Brain microvascular endothelial cell (primary cell): ENCODE data around the gene CES1.
"Not testable (repeated sequence)": the region's sequence is repeated elsewhere in the genome, so short reads cannot be mapped to it uniquely, and the experiment has no call there.

ENCODE experiments used
- DNase-seq: peaks from one replicate; pipeline ENCODE4 v3.0.0-alpha.2; 2020
- H3K27ac ChIP-seq: fragments of 250-450 bp; sonication (Bioruptor Pico); 2 replicates; pipeline ENCODE4 v1.5.1; 2020; ENCODE audit warnings: mild to moderate bottlenecking, moderate library complexity
- H3K27me3 ChIP-seq: fragments of 250-450 bp; sonication (Bioruptor Pico); replicated peaks from 2 replicates; pipeline ENCODE4 v1.5.1; 2020; ENCODE audit warnings: mild to moderate bottlenecking
- H3K36me3 ChIP-seq: fragments of 250-450 bp; sonication (Bioruptor Pico); replicated peaks from 2 replicates; pipeline ENCODE4 v1.5.1; 2020; ENCODE audit warnings: mild to moderate bottlenecking
- H3K4me3 ChIP-seq: 2 replicates; pipeline ENCODE4 v1.5.1; 2011; ENCODE audit warnings: low read depth, mild to moderate bottlenecking, control low read depth, low read length, moderate library complexity
- in situ Hi-C: cut with HindIII; loops from 2 replicates; pipeline ENCODE4 v1.10.0; 2017; ENCODE audit warnings: low sequenced_read_pairs, low pct_ligation_motif_present
- TF ChIP-seq, protein P1 (sequence below): IDR thresholded peaks from 2 replicates; pipeline ENCODE4 v1.5.1; 2011; ENCODE audit warnings: low read depth, mild to moderate bottlenecking, moderate library complexity, low read length, control low read depth, inconsistent platforms; ENCODE audit errors: missing control alignments

Gene CES1

DNA sequence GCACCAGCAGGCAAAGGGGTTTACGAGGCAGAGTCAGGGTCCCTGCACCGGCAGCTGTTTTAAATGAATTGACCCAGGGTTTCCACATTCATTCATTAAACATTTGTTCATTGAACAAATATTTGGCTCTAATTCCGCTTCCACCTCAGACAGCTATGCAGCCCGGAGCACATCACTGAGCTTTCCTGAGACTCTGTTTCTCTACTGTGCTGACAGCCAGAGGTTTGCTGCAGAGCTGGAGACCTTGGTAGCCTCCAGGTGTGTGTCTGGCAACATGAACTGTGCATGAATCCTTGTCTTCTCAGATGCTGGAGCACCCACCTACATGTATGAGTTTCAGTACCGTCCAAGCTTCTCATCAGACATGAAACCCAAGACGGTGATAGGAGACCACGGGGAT lies 42.7 kb downstream of the CES1 start:
- H3K27ac ChIP-seq, in situ Hi-C loops, H3K27me3 ChIP-seq, H3K4me3 ChIP-seq, DNase-seq, H3K36me3 ChIP-seq: not testable (repeated sequence)

- H3K27me3 ChIP-seq, DNase-seq, in situ Hi-C loops, H3K36me3 ChIP-seq, H3K27ac ChIP-seq, H3K4me3 ChIP-seq: not testable (repeated sequence)
These were observed 50.2 kb downstream of the CES1 start for GRCh38 chr16:55782793-55783091.

DNA sequence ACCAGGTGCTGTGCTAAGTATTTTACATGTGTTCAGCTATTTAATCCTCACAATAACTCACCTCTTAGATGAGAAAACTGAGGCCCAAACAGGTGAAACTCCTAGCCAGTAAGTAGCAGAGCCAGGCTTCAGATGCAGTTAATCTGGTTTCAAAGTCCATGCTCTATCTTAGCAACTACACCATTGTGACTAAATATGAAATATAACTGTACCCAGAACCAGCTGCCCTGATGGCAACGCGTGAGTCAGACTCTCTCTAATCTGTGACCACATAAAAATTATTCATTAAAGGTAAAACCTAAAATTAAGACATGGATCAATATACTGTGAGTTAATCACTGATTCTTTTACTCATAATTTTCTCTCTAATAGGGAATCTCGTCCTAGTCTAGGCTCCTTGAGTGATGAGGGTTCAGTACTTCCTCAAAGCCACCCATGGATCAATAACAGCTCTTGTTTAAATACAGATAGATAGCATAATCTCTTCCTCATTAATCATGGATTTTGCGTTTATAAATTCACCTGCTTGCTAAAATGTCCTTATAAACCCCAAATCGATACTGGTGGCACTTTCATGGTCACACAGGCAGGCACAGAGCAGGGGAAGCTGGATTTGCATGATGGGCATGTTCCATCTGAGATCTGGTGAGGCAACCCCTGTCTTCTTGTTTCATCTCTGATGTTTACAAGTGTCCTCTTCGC lies 50.7 kb downstream of the CES1 start:
- H3K27ac ChIP-seq, H3K36me3 ChIP-seq, H3K4me3 ChIP-seq, in situ Hi-C loops, H3K27me3 ChIP-seq, DNase-seq: not testable (repeated sequence)

GRCh38 chr16:55781456-55781855 lies 51.4 kb downstream of the CES1 start:
- H3K4me3 ChIP-seq, H3K36me3 ChIP-seq, H3K27ac ChIP-seq, H3K27me3 ChIP-seq, DNase-seq, in situ Hi-C loops: not testable (repeated sequence)

GRCh38 chr16:55780095-55780407 lies 52.8 kb downstream of the CES1 start:
- in situ Hi-C loops, DNase-seq, H3K27me3 ChIP-seq: not testable (repeated sequence)

DNA sequence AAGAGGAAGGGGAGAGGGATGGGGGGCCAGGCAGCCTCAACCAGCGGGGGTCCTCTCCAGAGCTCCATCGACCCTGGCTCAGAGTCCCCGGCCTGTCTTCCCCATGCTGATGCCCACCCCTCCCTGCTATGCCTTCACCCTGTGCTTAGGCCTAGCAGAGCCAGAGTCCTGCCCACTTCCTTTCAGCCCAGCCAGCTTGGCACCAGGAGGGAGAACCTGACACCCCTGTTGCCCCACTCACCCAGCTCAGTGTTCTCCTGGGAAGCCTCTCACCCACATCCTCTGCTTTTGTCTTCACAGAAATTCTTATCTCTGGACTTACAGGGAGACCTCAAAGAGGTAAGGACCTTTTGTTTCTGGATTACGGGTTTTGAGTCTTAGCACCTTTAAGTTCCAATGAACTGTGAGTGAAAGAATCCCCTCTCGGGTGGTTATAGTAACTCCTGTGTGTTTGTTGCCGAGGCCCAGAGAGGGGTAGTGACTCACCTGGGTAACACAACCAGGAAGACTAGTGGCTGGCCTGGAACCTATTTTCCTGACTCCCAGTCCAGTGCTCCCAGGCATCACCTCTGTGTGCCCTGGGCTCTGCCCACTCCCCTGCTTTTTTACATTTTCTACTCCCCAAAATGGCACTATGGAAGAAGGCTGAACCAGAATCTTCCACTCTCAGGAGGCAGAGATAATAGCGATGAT lies 53.3 kb downstream of the CES1 start:
- Histone ChIP-seq H3K27me3 (no peaks in the 10 kb centered on the region), H3K4me3 (no peak overlapping the region), H3K27ac (no peak overlapping the region), H3K36me3 (no peaks in the 10 kb centered on the region)
- TF ChIP-seq, protein P1, sequence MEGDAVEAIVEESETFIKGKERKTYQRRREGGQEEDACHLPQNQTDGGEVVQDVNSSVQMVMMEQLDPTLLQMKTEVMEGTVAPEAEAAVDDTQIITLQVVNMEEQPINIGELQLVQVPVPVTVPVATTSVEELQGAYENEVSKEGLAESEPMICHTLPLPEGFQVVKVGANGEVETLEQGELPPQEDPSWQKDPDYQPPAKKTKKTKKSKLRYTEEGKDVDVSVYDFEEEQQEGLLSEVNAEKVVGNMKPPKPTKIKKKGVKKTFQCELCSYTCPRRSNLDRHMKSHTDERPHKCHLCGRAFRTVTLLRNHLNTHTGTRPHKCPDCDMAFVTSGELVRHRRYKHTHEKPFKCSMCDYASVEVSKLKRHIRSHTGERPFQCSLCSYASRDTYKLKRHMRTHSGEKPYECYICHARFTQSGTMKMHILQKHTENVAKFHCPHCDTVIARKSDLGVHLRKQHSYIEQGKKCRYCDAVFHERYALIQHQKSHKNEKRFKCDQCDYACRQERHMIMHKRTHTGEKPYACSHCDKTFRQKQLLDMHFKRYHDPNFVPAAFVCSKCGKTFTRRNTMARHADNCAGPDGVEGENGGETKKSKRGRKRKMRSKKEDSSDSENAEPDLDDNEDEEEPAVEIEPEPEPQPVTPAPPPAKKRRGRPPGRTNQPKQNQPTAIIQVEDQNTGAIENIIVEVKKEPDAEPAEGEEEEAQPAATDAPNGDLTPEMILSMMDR: no peak
- in situ Hi-C loops: no loop called here
- DNase-seq: no peak

More at GRCh38 chr16:55780095-55780407, 52.8 kb downstream of the CES1 start:
- not testable (repeated sequence) for H3K27ac ChIP-seq, H3K36me3 ChIP-seq, H3K4me3 ChIP-seq

GRCh38 chr16:55778757-55779156 lies 54.1 kb downstream of the CES1 start:
- no peaks in the 10 kb centered on the region for H3K36me3 ChIP-seq
- in situ Hi-C loops: no loop called here
- TF ChIP-seq, protein P1: no peak
- H3K27ac ChIP-seq: no peak overlapping the region
- H3K4me3 ChIP-seq: no peak overlapping the region
- no peak for DNase-seq
- no peaks in the 10 kb centered on the region for H3K27me3 ChIP-seq

- Histone ChIP-seq H3K27ac (no peak overlapping the region), H3K4me3 (no peak overlapping the region), H3K27me3 (no peaks in the 10 kb centered on the region), H3K36me3 (no peaks in the 10 kb centered on the region)
- in situ Hi-C loops: no loop called here
- TF ChIP-seq, protein P1: no peak
- DNase-seq: no peak
These were observed 57.0 kb downstream of the CES1 start for GRCh38 chr16:55775857-55776256.
